PFSK-1 (cell line): Measurements from ENCODE around the gene ZNF737.

ENCODE experiments used
- POLR2AphosphoS5 ChIP-seq: IDR thresholded peaks from 2 replicates; pipeline ENCODE4 v1.6.1; 2012; ENCODE audit warnings: low read depth, mild to moderate bottlenecking, control low read depth, low read length, moderate library complexity
- SIN3A ChIP-seq: IDR thresholded peaks from 2 replicates; pipeline ENCODE4 v1.6.1; 2012; ENCODE audit warnings: mild to moderate bottlenecking, low read length, moderate library complexity, borderline replicate concordance; ENCODE audit not compliant: insufficient read depth
- TAF1 ChIP-seq: IDR thresholded peaks from 2 replicates; pipeline ENCODE4 v1.6.1; 2012; ENCODE audit warnings: low read length, control low read depth, borderline replicate concordance; ENCODE audit not compliant: insufficient read depth
- TF ChIP-seq, protein P1 (sequence below), 2 experiments: IDR thresholded peaks; 2 replicates each; pipeline versions ENCODE4 v1.6.1 to v1.8.0; 2011 to 2012; ENCODE audit warnings: low read depth in 2 of 2, low read length in 2 of 2, control low read depth in 1 of 2, inconsistent platforms in 1 of 2, mild to moderate bottlenecking in 1 of 2, moderate library complexity in 1 of 2; ENCODE audit not compliant: insufficient read depth in 1 of 2

GRCh38 chr19:20607943-20608342 is 42.4 kb upstream of the ZNF737 start:
- no peak for TF ChIP-seq SIN3A
- no peak for TF ChIP-seq POLR2AphosphoS5
- no peak for TF ChIP-seq TAF1
- TF ChIP-seq, protein P1, sequence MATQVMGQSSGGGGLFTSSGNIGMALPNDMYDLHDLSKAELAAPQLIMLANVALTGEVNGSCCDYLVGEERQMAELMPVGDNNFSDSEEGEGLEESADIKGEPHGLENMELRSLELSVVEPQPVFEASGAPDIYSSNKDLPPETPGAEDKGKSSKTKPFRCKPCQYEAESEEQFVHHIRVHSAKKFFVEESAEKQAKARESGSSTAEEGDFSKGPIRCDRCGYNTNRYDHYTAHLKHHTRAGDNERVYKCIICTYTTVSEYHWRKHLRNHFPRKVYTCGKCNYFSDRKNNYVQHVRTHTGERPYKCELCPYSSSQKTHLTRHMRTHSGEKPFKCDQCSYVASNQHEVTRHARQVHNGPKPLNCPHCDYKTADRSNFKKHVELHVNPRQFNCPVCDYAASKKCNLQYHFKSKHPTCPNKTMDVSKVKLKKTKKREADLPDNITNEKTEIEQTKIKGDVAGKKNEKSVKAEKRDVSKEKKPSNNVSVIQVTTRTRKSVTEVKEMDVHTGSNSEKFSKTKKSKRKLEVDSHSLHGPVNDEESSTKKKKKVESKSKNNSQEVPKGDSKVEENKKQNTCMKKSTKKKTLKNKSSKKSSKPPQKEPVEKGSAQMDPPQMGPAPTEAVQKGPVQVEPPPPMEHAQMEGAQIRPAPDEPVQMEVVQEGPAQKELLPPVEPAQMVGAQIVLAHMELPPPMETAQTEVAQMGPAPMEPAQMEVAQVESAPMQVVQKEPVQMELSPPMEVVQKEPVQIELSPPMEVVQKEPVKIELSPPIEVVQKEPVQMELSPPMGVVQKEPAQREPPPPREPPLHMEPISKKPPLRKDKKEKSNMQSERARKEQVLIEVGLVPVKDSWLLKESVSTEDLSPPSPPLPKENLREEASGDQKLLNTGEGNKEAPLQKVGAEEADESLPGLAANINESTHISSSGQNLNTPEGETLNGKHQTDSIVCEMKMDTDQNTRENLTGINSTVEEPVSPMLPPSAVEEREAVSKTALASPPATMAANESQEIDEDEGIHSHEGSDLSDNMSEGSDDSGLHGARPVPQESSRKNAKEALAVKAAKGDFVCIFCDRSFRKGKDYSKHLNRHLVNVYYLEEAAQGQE (IDR thresholded peaks at IDR 0.05; ENCODE audit: insufficient read depth in 1 of 2, low read depth in 2 of 2, low read length in 2 of 2), result no peak
